Transverse colon (tissue), 4 donors: Measurements from ENCODE around the gene RPS15. TPM values are rescaled to one million over a fixed set of nuclear protein-coding genes. Genes with fewer than 3 reads are reported as not detected.

Source experiments
- DNase-seq: peaks from one replicate; pipeline ENCODE4 v3.0.0-alpha.2; 2019
- H3K27ac ChIP-seq, 4 donors: fragments of 200-600 bp; sonication (generic); 2 replicates each; pipeline ENCODE4 v1.5.1; 2016 to 2018; ENCODE audit warnings: inconsistent platforms in 4 of 4
- H3K27me3 ChIP-seq: fragments of 200-600 bp; sonication (generic); 2 replicates; pipeline ENCODE4 v1.5.1; 2017; ENCODE audit warnings: inconsistent platforms
- H3K36me3 ChIP-seq, 4 donors: fragments of 200-600 bp; sonication (generic); 2 replicates each; pipeline ENCODE4 v1.5.1; 2017 to 2019; ENCODE audit warnings: inconsistent platforms in 4 of 4
- H3K4me1 ChIP-seq, 4 donors: fragments of 200-600 bp; sonication (generic); 2 replicates each; pipeline ENCODE4 v1.5.1; 2017 to 2020; ENCODE audit warnings: inconsistent platforms in 4 of 4
- H3K4me3 ChIP-seq, 4 donors: fragments of 200-600 bp; sonication (generic); 1 replicate in 1 of 4; 2 replicates in 3 of 4; pipeline versions ENCODE4 v1.5.1 to v1.6.1; 2017 to 2019; ENCODE audit warnings: inconsistent platforms in 4 of 4
- H3K9me3 ChIP-seq, 2 donors: fragments of 200-600 bp; sonication (generic); 2 replicates each; pipeline ENCODE4 v1.5.1; 2017 to 2019; ENCODE audit warnings: inconsistent platforms in 2 of 2
- CTCF ChIP-seq, 5 experiments: fragments of 200-600 bp in 3 of 5; fragments of 450-650 bp in 2 of 5; sonication (generic) in 3 of 5; IDR thresholded peaks; 1 replicate in 2 of 5; 2 replicates in 3 of 5; pipeline ENCODE4 v1.5.1; 2016 to 2017; ENCODE audit warnings: antibody characterized with exemption in 5 of 5, inconsistent platforms in 3 of 5, mild to moderate bottlenecking in 2 of 5, moderate library complexity in 1 of 5
- EP300 ChIP-seq: sonication (generic); formaldehyde crosslinking; IDR thresholded peaks from one replicate; pipeline ENCODE4 v1.6.1; 2017; ENCODE audit warnings: antibody characterized with exemption, low read depth
- POLR2A ChIP-seq: fragments of 450-650 bp; IDR thresholded peaks from one replicate; pipeline ENCODE4 v1.6.1; 2016; ENCODE audit warnings: antibody characterized with exemption, mild to moderate bottlenecking, moderate library complexity
- POLR2AphosphoS5 ChIP-seq, 3 donors: sonication (generic); formaldehyde crosslinking; IDR thresholded peaks; one replicate each; pipeline ENCODE4 v1.6.1; 2016; ENCODE audit warnings: antibody characterized with exemption in 3 of 3
- WGBS, 2 donors: methylation state at CpG; one replicate each; pipeline ENCODE4 v1.1.5; 2018; ENCODE audit warnings: low coverage in 1 of 2; 5-methylcytosine and 5-hydroxymethylcytosine counted together
- in situ Hi-C, 4 donors: fragments of 200-750 bp; cut with MboI; loops; one replicate each; pipeline versions ENCODE4 v1.15.0 to v1.15.1; 2017; ENCODE audit warnings: low sequenced_read_pairs in 3 of 4, low pct_ligation_motif_present in 1 of 4, low pct_unique_long_range_greater_than_20kb in 1 of 4
- intact Hi-C: fragments of 100-400 bp; cut with DNase I; formaldehyde crosslinking; loops from one replicate; pipeline ENCODE4 v1.15.1; 2023; ENCODE audit warnings: low total_unique reads
- total RNA-seq, 4 donors: library from RNA; depleted of rRNA; stranded (reverse); fragments of >200 nt; gene quantifications; one replicate each; pipeline ENCODE4 v1.1.0, GENCODE V29; 2016

RPS15 gene
- total RNA-seq, 4 donors from 2014 or later = 1,367 to 2,740 (median 2,511) TPM

GRCh38 chr19:1461862-1462261, 23.7 kb downstream of the RPS15 start:
- WGBS, 2 donors = 90 to 96% methylated on average over 5 to 23 of the region's 24 CpGs
- in situ Hi-C loops = no loop called here
- TF ChIP-seq POLR2AphosphoS5 (IDR thresholded peaks at IDR 0.05) (no peak), POLR2A (no peak), EP300 (no peak), CTCF (IDR thresholded peaks at IDR 0.05) (no peak)

GRCh38 chr19:1465191-1466016, 27.2 kb downstream of the RPS15 start:
- DNase-seq = peak; percentile 45
- in situ Hi-C loops (no loop called here), intact Hi-C loops (no loop called here)
- TF ChIP-seq CTCF (IDR thresholded peaks at IDR 0.05) = peak; percentile 38 to 77 (median 54)
- TF ChIP-seq POLR2A = no peak
- Histone ChIP-seq H3K27ac (no peak overlapping the region), H3K27me3 (peaks cover 59% of the 10 kb centered on the region), H3K4me3 (peak overlapping the region in 1 of 4 donors; percentile 11), H3K36me3 (no peaks in the 10 kb centered on the region), H3K4me1 (peaks cover 23 to 46% (median 38%) of the 10 kb centered on the region in 4 donors), H3K9me3 (no peaks in the 10 kb centered on the region)
- WGBS, 2 donors = 55% methylated on average over 43 of the region's 83 CpGs; no CpG with 5 or more reads in 1 of the 2 donors

More at GRCh38 chr19:1461862-1462261, 23.7 kb downstream of the RPS15 start:
- Histone ChIP-seq H3K36me3 (no peaks in the 10 kb centered on the region), H3K9me3 (no peaks in the 10 kb centered on the region), H3K4me1 (peaks cover 0 to 22% (median 10%) of the 10 kb centered on the region in 4 donors), H3K27ac (no peak overlapping the region), H3K27me3 (peaks cover 55% of the 10 kb centered on the region), H3K4me3 (no peak overlapping the region)
- no peak for DNase-seq
- intact Hi-C loops = no loop called here

GRCh38 chr19:1466018-1466460, 27.8 kb downstream of the RPS15 start:
- Histone ChIP-seq H3K27ac (no peak overlapping the region), H3K9me3 (no peaks in the 10 kb centered on the region), H3K4me1 (peaks cover 28 to 52% (median 45%) of the 10 kb centered on the region in 4 donors), H3K27me3 (peaks cover 66% of the 10 kb centered on the region), H3K36me3 (no peaks in the 10 kb centered on the region), H3K4me3 (peak overlapping the region in 1 of 4 donors; percentile 11)
- intact Hi-C loops = no loop called here
- WGBS, 2 donors = 55% methylated on average over 32 of the region's 41 CpGs; no CpG with 5 or more reads in 1 of the 2 donors
- in situ Hi-C loops = no loop called here
- TF ChIP-seq POLR2A (no peak), CTCF (IDR thresholded peaks at IDR 0.05) (peak in 1 of 5 experiments; percentile 4), POLR2AphosphoS5 (IDR thresholded peaks at IDR 0.05) (no peak), EP300 (no peak)
- no peak for DNase-seq

- H3K4me1 ChIP-seq = peaks cover 33 to 58% (median 50%) of the 10 kb centered on the region in 4 donors
- H3K27me3 ChIP-seq = peaks cover 72% of the 10 kb centered on the region
- no peak for DNase-seq
- H3K9me3 ChIP-seq = no peaks in the 10 kb centered on the region
- no peaks in the 10 kb centered on the region for H3K36me3 ChIP-seq
- in situ Hi-C loops = no loop called here
- no peak overlapping the region for H3K27ac ChIP-seq
- no peak for TF ChIP-seq POLR2A
- no peak for TF ChIP-seq EP300
- no peak for TF ChIP-seq CTCF (IDR thresholded peaks at IDR 0.05)
- TF ChIP-seq POLR2AphosphoS5 (IDR thresholded peaks at IDR 0.05) = no peak
- intact Hi-C loops = no loop called here
- H3K4me3 ChIP-seq = no peak overlapping the region
- 56% methylated on average over 48 of the region's 70 CpGs; no CpG with 5 or more reads in 1 of the 2 donors for WGBS, 2 donors
These were observed 28.4 kb downstream of the RPS15 start for GRCh38 chr19:1466461-1467214.
